ENCODE data around the gene ZNF668. TPM values are rescaled to one million over a fixed set of nuclear protein-coding genes. Genes with fewer than 3 reads are reported as not detected.

ZNF668 gene
- total RNA-seq, 1 donor from 2014 or later: 12.2 TPM

DNA sequence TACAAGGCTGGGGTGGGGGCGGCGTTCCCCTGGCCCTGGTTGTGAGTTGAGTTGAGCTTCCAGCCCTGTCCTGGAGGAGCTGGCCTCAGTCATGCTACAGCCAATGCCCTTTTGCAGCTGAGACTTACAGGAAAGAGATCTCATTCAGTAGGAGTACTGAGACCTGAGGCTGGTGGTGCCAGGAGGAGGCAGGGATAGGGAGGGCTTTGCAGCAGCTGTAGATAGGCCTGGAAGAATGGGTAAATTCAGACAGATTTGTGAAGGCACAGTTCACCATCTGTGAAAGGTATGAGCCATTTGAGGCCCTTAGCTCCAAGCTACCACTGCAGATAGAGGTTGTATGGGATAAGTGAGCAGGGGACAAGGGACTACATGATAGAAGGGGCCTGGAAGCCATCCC, 35.0 kb downstream of the ZNF668 start:
- DNase-seq (ENCODE audit: low spot score in 2 of 2): no peak
- TF ChIP-seq CTCF (IDR thresholded peaks at IDR 0.05): no peak
- Histone ChIP-seq H3K27ac (no peak overlapping the region), H3K4me1 (peaks cover 3 to 10% of the 10 kb centered on the region in 2 donors), H3K9me3 (no peaks in the 10 kb centered on the region), H3K36me3 (peaks cover 58 to 76% of the 10 kb centered on the region in 2 donors), H3K27me3 (no peaks in the 10 kb centered on the region), H3K4me3 (no peak overlapping the region)
- intact Hi-C loops (cut with DNase I): no loop called here

DNA sequence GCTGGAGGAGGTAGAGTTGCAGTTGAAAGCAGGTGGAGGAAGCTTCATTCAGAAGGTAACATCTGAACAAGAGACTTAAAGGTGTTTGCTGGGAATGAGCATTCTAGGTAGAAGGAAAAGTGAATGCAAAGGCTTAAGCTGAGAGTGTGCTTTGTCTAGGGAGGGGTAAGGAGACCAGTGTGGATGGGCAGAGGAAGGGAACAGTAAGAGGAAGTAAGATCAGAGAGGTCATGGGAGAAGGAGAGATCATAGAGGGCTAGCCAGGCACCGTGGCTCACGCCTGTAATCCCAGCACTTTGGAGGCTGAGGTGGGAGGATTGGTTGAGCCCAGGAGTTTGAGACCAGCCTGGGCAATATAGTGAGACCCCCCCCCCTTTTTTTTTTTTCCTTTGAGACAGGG, 37.3 kb downstream of the ZNF668 start:
- Histone ChIP-seq H3K9me3 (no peaks in the 10 kb centered on the region), H3K4me1 (peaks cover 3 to 10% of the 10 kb centered on the region in 2 donors), H3K27me3 (no peaks in the 10 kb centered on the region), H3K36me3 (peaks cover 48 to 57% of the 10 kb centered on the region in 2 donors), H3K27ac (no peak overlapping the region), H3K4me3 (no peak overlapping the region)
- TF ChIP-seq CTCF (IDR thresholded peaks at IDR 0.05): no peak
- DNase-seq (ENCODE audit: low spot score in 2 of 2): no peak
- intact Hi-C loops (cut with DNase I): no loop called here

DNA sequence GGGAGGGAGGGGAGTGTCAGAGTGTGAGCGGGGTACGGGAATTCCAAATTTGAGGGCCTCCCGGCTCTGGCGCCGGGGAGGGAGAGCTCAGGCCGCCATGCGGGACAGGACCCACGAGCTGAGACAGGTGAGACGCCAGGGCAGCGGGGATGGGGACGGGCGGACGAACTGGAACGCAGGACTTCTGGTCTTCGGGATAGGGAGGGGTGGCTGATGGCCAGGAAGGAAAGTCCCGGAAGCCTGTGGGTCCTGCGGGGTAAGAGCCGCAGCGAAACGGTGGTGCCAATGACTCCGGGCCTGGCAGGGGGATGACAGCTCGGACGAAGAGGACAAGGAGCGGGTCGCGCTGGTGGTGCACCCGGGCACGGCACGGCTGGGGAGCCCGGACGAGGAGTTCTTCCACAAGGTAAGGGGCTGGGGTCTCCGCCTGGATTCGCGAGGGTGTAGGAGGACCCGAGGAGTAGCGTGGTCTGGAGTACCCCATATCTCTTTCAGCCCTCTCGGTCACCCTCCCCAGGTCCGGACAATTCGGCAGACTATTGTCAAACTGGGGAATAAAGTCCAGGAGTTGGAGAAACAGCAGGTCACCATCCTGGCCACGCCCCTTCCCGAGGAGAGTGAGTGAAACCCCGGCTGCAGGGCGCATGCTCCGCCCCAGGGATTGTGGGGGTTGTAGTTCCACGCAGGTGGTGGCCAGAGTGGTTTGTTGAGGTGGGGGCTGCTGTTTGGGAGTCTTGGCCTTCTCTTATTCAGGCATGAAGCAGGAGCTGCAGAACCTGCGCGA, 40.1 kb downstream of the ZNF668 start:
- no peak for TF ChIP-seq CTCF (IDR thresholded peaks at IDR 0.05)
- Histone ChIP-seq H3K4me1 (peaks cover 3 to 10% of the 10 kb centered on the region in 2 donors), H3K9me3 (no peaks in the 10 kb centered on the region), H3K36me3 (peaks cover 23 to 33% of the 10 kb centered on the region in 2 donors), H3K27ac (peak overlapping the region; percentile 92 to 99), H3K4me3 (peak overlapping the region; percentile 83 to 99), H3K27me3 (no peaks in the 10 kb centered on the region)
- intact Hi-C loops (cut with DNase I): loop anchor here (1.0 kb wide), 5 partner anchors 37 to 108 kb away; partner anchors contain the start of genes HSD3B7, VKORC1, ZNF646 and ZNF668
- peak; percentile 65 to 95 for DNase-seq (ENCODE audit: low spot score in 2 of 2)

- Histone ChIP-seq H3K36me3 (peaks cover 14 to 24% of the 10 kb centered on the region in 2 donors), H3K4me1 (peaks cover 3 to 10% of the 10 kb centered on the region in 2 donors), H3K9me3 (no peaks in the 10 kb centered on the region), H3K27me3 (no peaks in the 10 kb centered on the region), H3K4me3 (peak within 1 kb of the TSS; percentile 83 to 99), H3K27ac (peak within 1 kb of the TSS; percentile 92 to 99)
- peak; percentile 88 to 99 for DNase-seq (ENCODE audit: low spot score in 2 of 2)
- no peak for TF ChIP-seq CTCF (IDR thresholded peaks at IDR 0.05)
- intact Hi-C loops (cut with DNase I): loop anchor here (1.0 kb wide), 3 partner anchors 36 to 109 kb away; partner anchors contain the start of gene HSD3B7
These were observed 41.0 kb downstream of the ZNF668 start, which contains the start of gene STX4 for GRCh38 chr16:31032736-31033708. TSS of gene STX4 (plus strand) at chr16:31033558. CDS start at chr16:31033806, 248 bp downstream.

- DNase-seq (ENCODE audit: low spot score in 2 of 2): no peak
- no peak for TF ChIP-seq CTCF (IDR thresholded peaks at IDR 0.05)
- intact Hi-C loops (cut with DNase I): no loop called here
- no peaks in the 10 kb centered on the region for H3K9me3 ChIP-seq
- H3K27me3 ChIP-seq: no peaks in the 10 kb centered on the region
- no peak overlapping the region for H3K27ac ChIP-seq
- H3K36me3 ChIP-seq: peaks cover 8 to 15% of the 10 kb centered on the region in 2 donors
- peaks cover 3 to 10% of the 10 kb centered on the region in 2 donors for H3K4me1 ChIP-seq
- H3K4me3 ChIP-seq: no peak overlapping the region
These were observed 42.8 kb downstream of the ZNF668 start for GRCh38 chr16:31031276-31031675.

Data from ascending aorta (tissue), 2 donors.